Nasal cavity respiratory epithelium epithelial cell of viscerocranial mucosa (primary cell): ENCODE data around the gene C1orf53. TPM values are rescaled to one million over a fixed set of nuclear protein-coding genes. Genes with fewer than 3 reads are reported as not detected.

Experiments used
- total RNA-seq: library from RNA; depleted of rRNA; stranded (reverse); fragments of >200 nt; gene quantifications from 2 replicates; pipeline ENCODE4 v1.2.3, GENCODE V29; 2014

C1orf53 gene
- total RNA-seq = 1.4 and 1.8 TPM in 2 replicates

DNA sequence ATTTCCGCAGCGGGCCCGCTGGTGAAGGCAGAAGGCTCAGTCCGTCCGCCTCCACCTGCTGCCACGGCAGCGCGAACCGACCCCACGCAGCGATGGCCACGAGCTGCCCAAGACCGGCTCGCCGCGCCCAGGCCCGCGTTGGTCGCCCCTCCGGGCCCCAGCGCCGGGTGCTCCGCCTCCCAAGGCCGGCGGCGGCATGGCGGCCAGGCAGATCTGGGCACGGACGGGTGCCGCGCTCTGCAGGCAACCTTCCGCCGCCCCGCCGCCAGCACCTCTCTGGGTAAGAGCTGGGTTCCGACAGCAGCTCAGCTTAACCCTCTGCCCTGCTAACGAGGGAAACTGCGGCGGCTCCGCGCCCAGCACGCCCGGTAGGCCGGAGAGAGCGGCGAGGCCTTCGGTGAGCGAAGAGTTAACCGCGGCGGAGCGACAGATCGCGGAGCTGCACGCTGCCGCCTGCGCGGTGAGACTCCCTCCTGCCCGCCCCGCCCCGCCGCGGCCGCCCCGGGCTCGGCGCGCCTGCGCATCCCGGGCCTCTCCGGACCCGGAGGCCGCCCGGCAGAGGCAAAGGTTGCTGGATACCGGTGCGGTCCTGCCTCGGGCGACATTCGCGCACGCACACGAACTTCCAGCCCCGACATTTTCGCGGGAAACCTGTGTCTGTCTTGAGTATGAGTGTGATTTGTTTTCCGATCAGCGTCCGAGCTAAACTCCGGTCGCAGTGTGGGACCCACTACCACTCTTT, at the start of gene C1orf53:
Gene C1orf53 (plus strand): TSS at position 177 of the 742 bp plus-strand sequence. CDS start 20 bp downstream, at position 197.

Other genes starting within 250 kb of the C1orf53 start
- 19.6 and 19.8 TPM in 2 replicates for gene DENND1B, start 127.2 kb upstream of the C1orf53 start, total RNA-seq
- gene LHX9, start 14.7 kb downstream of the C1orf53 start, total RNA-seq = not detected in 2 replicates